IMR-90 (cell line): ENCODE measurements around the gene ERCC1. TPM values are rescaled to one million over a fixed set of nuclear protein-coding genes. Genes with fewer than 3 reads are reported as not detected.

Source experiments
- ATAC-seq: fragments of 200-7000 bp; cut with Tn5 transposase; 2 replicates; pipeline ENCODE4 v1.9.1; 2020; ENCODE audit warnings: low read depth, mild to moderate bottlenecking, moderate library complexity
- BruUV-seq: library from RNA; stranded (reverse); fragments of 400-500 nt; replicated peaks from 2 replicates; lab custom pipeline; 2021; lab: Mats Ljungman, UMichigan
- CTCF ChIA-PET: fragments of 300-600 bp; formaldehyde crosslinking; extraction: SDS; loops from one replicate; lab custom pipeline; 2021; ENCODE audit warnings: antibody characterized with exemption; lab: Yijun Ruan, JAX
- POLR2A ChIA-PET: fragments of 300-600 bp; sonication (Branson Sonifier 250); formaldehyde crosslinking; loops from one replicate; lab custom pipeline; 2022; ENCODE audit warnings: antibody characterized with exemption; ENCODE audit not compliant: unreplicated experiment; lab: Charles Lee
- DNase-seq: peaks from one replicate; pipeline ENCODE4 v3.0.0; 2013
- H2AFZ ChIP-seq: replicated peaks from 2 replicates; pipeline ENCODE3; 2013; ENCODE audit warnings: low read length, mild to moderate bottlenecking; ENCODE audit not compliant: poor library complexity
- H2AK5ac ChIP-seq: 2 replicates; pipeline ENCODE4 v1.6.1; 2013; ENCODE audit warnings: low read depth, low read length, inconsistent platforms
- H2AK9ac ChIP-seq: replicated peaks from 2 replicates; pipeline ENCODE3; 2013; ENCODE audit warnings: mild to moderate bottlenecking, low read depth, low read length, moderate library complexity; ENCODE audit not compliant: poor library complexity
- H2BK120ac ChIP-seq: 2 replicates; pipeline ENCODE4 v1.6.1; 2013; ENCODE audit warnings: low read depth, low read length, inconsistent platforms
- H2BK15ac ChIP-seq: 3 replicates; pipeline ENCODE4 v1.6.1; 2013; ENCODE audit warnings: low read depth, low read length, inconsistent platforms
- H2BK20ac ChIP-seq: 2 replicates; pipeline ENCODE4 v1.6.1; 2013; ENCODE audit warnings: low read depth, mild to moderate bottlenecking, inconsistent platforms, low read length, moderate library complexity
- H2BK5ac ChIP-seq: 2 replicates; pipeline ENCODE4 v1.6.1; 2013; ENCODE audit warnings: mild to moderate bottlenecking, low read depth, low read length, inconsistent platforms; ENCODE audit not compliant: poor library complexity, severe bottlenecking
- H3K14ac ChIP-seq: replicated peaks from 2 replicates; pipeline ENCODE4 v1.6.1; 2013; ENCODE audit warnings: low read depth, low read length, inconsistent platforms
- H3K18ac ChIP-seq: 2 replicates; pipeline ENCODE4 v1.6.1; 2013; ENCODE audit warnings: low read depth, low read length, control low read depth
- H3K23ac ChIP-seq: 2 replicates; pipeline ENCODE4 v1.6.1; 2013; ENCODE audit warnings: low read depth, low read length, inconsistent platforms
- H3K27ac ChIP-seq: 2 replicates; pipeline ENCODE4 v1.5.1; 2013; ENCODE audit warnings: mild to moderate bottlenecking, control low read depth, low read length; ENCODE audit not compliant: insufficient read depth
- H3K27me3 ChIP-seq: 2 replicates; pipeline ENCODE4 v1.6.1; 2013; ENCODE audit warnings: low read length; ENCODE audit not compliant: control insufficient read depth, insufficient read depth
- H3K36me3 ChIP-seq: 2 replicates; pipeline ENCODE4 v1.6.1; 2013; ENCODE audit warnings: low read length, mixed read lengths; ENCODE audit not compliant: control insufficient read depth, insufficient read depth
- H3K4ac ChIP-seq: 2 replicates; pipeline ENCODE4 v1.6.1; 2013; ENCODE audit warnings: low read depth, low read length, inconsistent platforms
- H3K4me1 ChIP-seq: 2 replicates; pipeline ENCODE4 v1.6.1; 2013; ENCODE audit warnings: low read length, mixed read lengths; ENCODE audit not compliant: control insufficient read depth, insufficient read depth
- H3K4me2 ChIP-seq: 2 replicates; pipeline ENCODE4 v1.6.1; 2013; ENCODE audit warnings: low read depth, mild to moderate bottlenecking, control low read depth, low read length, moderate library complexity
- H3K4me3 ChIP-seq: 2 replicates; pipeline ENCODE4 v1.5.1; 2013; ENCODE audit warnings: low read depth, mild to moderate bottlenecking, control low read depth, low read length, moderate library complexity; ENCODE audit not compliant: insufficient read depth
- H3K56ac ChIP-seq: 2 replicates; pipeline ENCODE4 v1.6.1; 2013; ENCODE audit warnings: low read length, inconsistent platforms; ENCODE audit not compliant: insufficient read depth; ENCODE audit errors: extremely low read depth
- H3K79me1 ChIP-seq, 2 experiments: 2 replicates each; pipeline ENCODE4 v1.6.1; 2013; ENCODE audit warnings: low read length in 2 of 2, inconsistent platforms in 1 of 2, low read depth in 1 of 2
- H3K9ac ChIP-seq: 2 replicates; pipeline ENCODE4 v1.6.1; 2013; ENCODE audit warnings: low read depth, low read length, control low read depth
- H3K9me1 ChIP-seq: 2 replicates; pipeline ENCODE4 v1.6.1; 2013; ENCODE audit warnings: low read length, inconsistent platforms; ENCODE audit not compliant: insufficient read depth
- H3K9me3 ChIP-seq: 2 replicates; pipeline ENCODE4 v1.6.1; 2013; ENCODE audit warnings: low read length; ENCODE audit not compliant: control insufficient read depth, insufficient read depth
- H4K20me1 ChIP-seq: 2 replicates; pipeline ENCODE4 v1.6.1; 2013; ENCODE audit warnings: low read length, inconsistent platforms; ENCODE audit not compliant: insufficient read depth
- H4K5ac ChIP-seq: 2 replicates; pipeline ENCODE4 v1.6.1; 2013; ENCODE audit warnings: mild to moderate bottlenecking, low read depth, low read length, control low read depth
- H4K8ac ChIP-seq, 2 experiments: 2 replicates each; pipeline ENCODE4 v1.6.1; 2013; ENCODE audit warnings: low read depth in 2 of 2, low read length in 2 of 2, control low read depth in 1 of 2, inconsistent platforms in 1 of 2
- H4K91ac ChIP-seq: 2 replicates; pipeline ENCODE4 v1.6.1; 2013; ENCODE audit warnings: low read depth, low read length, inconsistent platforms; ENCODE audit not compliant: insufficient read depth
- CHD1 ChIP-seq: IDR thresholded peaks from 2 replicates; pipeline ENCODE4 v1.6.1; 2012; ENCODE audit warnings: low read depth, low read length, improper control_type of control experiment
- CTCF ChIP-seq: conservative IDR thresholded peaks from 2 replicates; pipeline ENCODE4 v1.5.1; 2012; ENCODE audit warnings: mild to moderate bottlenecking, low read depth, low read length, improper control_type of control experiment
- ELK1 ChIP-seq: fragments of 150-350 bp; IDR thresholded peaks from 2 replicates; pipeline ENCODE4 v1.6.1; 2016; ENCODE audit warnings: low read depth, mild to moderate bottlenecking, low read length, moderate library complexity, borderline replicate concordance
- MAFK ChIP-seq: IDR thresholded peaks from 2 replicates; pipeline ENCODE4 v1.6.1; 2012; ENCODE audit warnings: low read depth, low read length, improper control_type of control experiment
- MAZ ChIP-seq: IDR thresholded peaks from 2 replicates; pipeline ENCODE4 v1.6.1; 2012; ENCODE audit warnings: low read depth, mild to moderate bottlenecking, low read length, improper control_type of control experiment, moderate library complexity, borderline replicate concordance
- NFE2L2 ChIP-seq: fragments of 150-350 bp; IDR thresholded peaks from 2 replicates; pipeline ENCODE4 v1.6.1; 2016; ENCODE audit warnings: low read depth, mild to moderate bottlenecking, low read length
- POLR2A ChIP-seq: IDR thresholded peaks from 2 replicates; pipeline ENCODE4 v1.6.1; 2012; ENCODE audit warnings: mild to moderate bottlenecking, low read depth, low read length
- RAD21 ChIP-seq: IDR thresholded peaks from 2 replicates; pipeline ENCODE4 v1.6.1; 2012; ENCODE audit warnings: low read length, improper control_type of control experiment
- RCOR1 ChIP-seq: IDR thresholded peaks from 2 replicates; pipeline ENCODE4 v1.6.1; 2012; ENCODE audit warnings: mild to moderate bottlenecking, low read length, improper control_type of control experiment; ENCODE audit not compliant: insufficient replicate concordance
- RFX5 ChIP-seq: IDR thresholded peaks from 2 replicates; pipeline ENCODE4 v1.8.0; 2012; ENCODE audit warnings: low read depth, mild to moderate bottlenecking, low read length, moderate library complexity
- WGBS, 2 experiments: methylation state at CpG; one replicate each; pipeline versions ENCODE4 v1.1.5 to v1.1.7; 2013; ENCODE audit warnings: missing lambda C conversion rate in 2 of 2; ENCODE audit not compliant: insufficient read length in 1 of 2; ENCODE audit errors: extremely low coverage in 2 of 2; 5-methylcytosine and 5-hydroxymethylcytosine counted together
- dilution Hi-C: fragments of 300-500 bp; cut with HindIII; formaldehyde crosslinking; loops from one replicate; pipeline ENCODE4 v1.14.3; 2018; ENCODE audit warnings: low sequenced_read_pairs; ENCODE audit not compliant: unreplicated experiment
- in situ Hi-C: fragments of 300-500 bp; cut with MboI; formaldehyde crosslinking; loops from 3 replicates; pipeline ENCODE4 v1.14.3; 2019; ENCODE audit warnings: low sequenced_read_pairs, inconsistent platforms, mixed read lengths
- intact Hi-C: fragments of 100-400 bp; cut with micrococcal nuclease; formaldehyde crosslinking; loops from 2 replicates; pipeline ENCODE4 v1.10.0; 2022
- polyA plus RNA-seq, 3 experiments: library from polyadenylated mRNA; depleted of rRNA; stranded (reverse); fragments of >200 nt; gene quantifications; 2 replicates each; pipeline ENCODE4 v1.2.3, GENCODE V29; 2012; ENCODE audit warnings: low replicate concordance in 1 of 3
- total RNA-seq: library from RNA; depleted of rRNA; stranded (reverse); fragments of >200 nt; gene quantifications from 2 replicates; pipeline ENCODE4 v1.2.3, GENCODE V29; 2012

ERCC1 gene
- total and polyA plus RNA-seq, 2 of the 4 experiments (the other 2 are of a cell fraction): 84.2 to 132 TPM

GRCh38 chr19:45368127-45368526 is 55.6 kb downstream of the ERCC1 start:
- Histone ChIP-seq H2BK20ac (no peak overlapping the region), H3K14ac (no peak overlapping the region), H2BK5ac (no peak overlapping the region), H3K9ac (no peak overlapping the region), H4K20me1 (no peaks in the 10 kb centered on the region), H4K5ac (no peak overlapping the region), H3K18ac (no peak overlapping the region), H3K4me2 (no peak overlapping the region), H2BK120ac (no peak overlapping the region), H2BK15ac (no peak overlapping the region), H4K91ac (no peak overlapping the region), H3K27me3 (no peaks in the 10 kb centered on the region), H3K36me3 (peaks cover 15% of the 10 kb centered on the region), H2AK9ac (no peak overlapping the region), H3K4ac (no peak overlapping the region), H4K8ac (no peak overlapping the region), H3K4me3 (no peak overlapping the region), H3K4me1 (peaks cover 4% of the 10 kb centered on the region), H3K56ac (no peak overlapping the region), H2AFZ (no peak overlapping the region), H3K79me1 (peaks cover 21 to 35% of the 10 kb centered on the region in 2 experiments), H3K27ac (no peak overlapping the region), H2AK5ac (no peak overlapping the region), H3K23ac (no peak overlapping the region), H3K9me3 (no peaks in the 10 kb centered on the region), H3K9me1 (peaks cover 9% of the 10 kb centered on the region)
- WGBS, 2 experiments: 88% methylated on average over 2 of the region's 4 CpGs; no CpG with 5 or more reads in 1 of the 2 experiments
- BruUV-seq: no TSS peak
- TF ChIP-seq ELK1 (no peak), NFE2L2 (no peak), RAD21 (no peak), POLR2A (no peak), RFX5 (no peak), CTCF (no peak), MAZ (no peak), MAFK (no peak), RCOR1 (no peak), CHD1 (no peak)
- intact Hi-C loops (no loop called here), in situ Hi-C loops (no loop called here), dilution Hi-C loops (no loop called here)
- ChIA-PET CTCF (interaction anchor here (1.1 kb wide), 1 partner anchor 71 kb away, joined by 3 read pairs; no protein-coding TSS in a partner anchor), POLR2A (no interaction called here)
- no peak for ATAC-seq
- DNase-seq: no peak
